BLaER1 treated with 17β-estradiol and CSF1 and Interleukin-3, amounts not matched to agents 10 nM and 100 nM (cell line): ENCODE measurements around the gene SARM1.
A peak's percentile ranks its signal among the peaks of the same experiment; 100 is the strongest.

Experiments used
- H3K27ac ChIP-seq, 11 experiments: shearing (Covaris generic); formaldehyde crosslinking; 2 replicates each; pipeline ENCODE4 v1.8.1; 2022
- H3K27me3 ChIP-seq, 11 experiments: shearing (Covaris generic); formaldehyde crosslinking; 2 replicates each; pipeline ENCODE4 v1.8.1; 2022
- H3K36me3 ChIP-seq, 11 experiments: shearing (Covaris generic); formaldehyde crosslinking; 2 replicates each; pipeline ENCODE4 v1.8.1; 2022
- H3K4me1 ChIP-seq, 10 experiments: shearing (Covaris generic); formaldehyde crosslinking; 2 replicates each; pipeline ENCODE4 v1.8.1; 2022
- H3K4me2 ChIP-seq, 11 experiments: shearing (Covaris generic); formaldehyde crosslinking; 2 replicates each; pipeline ENCODE4 v1.8.1; 2022
- H3K4me3 ChIP-seq, 10 experiments: shearing (Covaris generic); formaldehyde crosslinking; 2 replicates each; pipeline ENCODE4 v1.8.1; 2022
- H3K9ac ChIP-seq, 11 experiments: shearing (Covaris generic); formaldehyde crosslinking; 2 replicates each; pipeline ENCODE4 v1.8.1; 2022
- H3K9me3 ChIP-seq, 11 experiments: shearing (Covaris generic); formaldehyde crosslinking; replicated peaks in 1 of 11; 2 replicates each; pipeline ENCODE4 v1.8.1; 2022
- H4K20me1 ChIP-seq, 11 experiments: shearing (Covaris generic); formaldehyde crosslinking; 2 replicates each; pipeline ENCODE4 v1.8.1; 2022
- Cebpa-rat ChIP-seq, 11 experiments: shearing (Covaris generic); IDR thresholded peaks; 2 replicates each; pipeline ENCODE4 v1.8.1; 2022

Gene SARM1

DNA sequence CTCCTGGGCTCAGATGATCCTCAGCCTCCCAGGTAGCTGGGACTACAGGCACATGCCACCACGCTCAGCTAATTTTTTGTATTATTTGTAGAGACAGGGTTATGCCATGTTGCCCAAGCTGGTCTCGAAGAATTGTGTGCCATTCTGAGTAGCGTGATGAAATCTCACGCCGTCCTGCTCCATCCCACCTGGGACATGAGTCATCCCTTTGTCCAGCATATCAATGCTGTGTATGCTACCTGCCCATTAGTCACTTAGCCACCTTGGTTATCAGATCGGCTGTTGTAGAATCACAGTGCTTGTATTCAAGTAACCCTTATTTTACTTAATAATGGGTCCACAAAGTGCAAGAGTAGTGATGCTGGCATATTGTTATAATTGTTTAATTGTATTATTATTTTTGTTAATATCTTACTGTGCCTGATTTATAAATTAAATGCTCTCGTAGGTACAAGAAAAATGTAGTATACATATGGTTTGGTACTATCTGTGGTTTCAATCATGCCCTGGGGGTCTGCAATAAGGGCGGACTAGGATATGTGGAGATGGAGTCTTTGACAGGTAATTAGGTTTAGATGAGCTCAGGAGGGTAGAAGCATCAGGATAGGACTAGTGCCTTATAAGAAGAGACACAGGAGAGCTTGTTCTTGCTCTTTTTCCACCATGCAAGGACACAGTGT, 75.4 kb downstream of the SARM1 start:
- H3K27me3 ChIP-seq, result no peaks in the 10 kb centered on the region
- no peak for TF ChIP-seq Cebpa-rat (IDR thresholded peaks at IDR 0.05)
- no peaks in the 10 kb centered on the region for H3K36me3 ChIP-seq
- no peak overlapping the region for H3K27ac ChIP-seq
- peaks cover 0 to 13% (median 2%) of the 10 kb centered on the region in 10 experiments; a peak in 8 of 20 replicates for H3K4me1 ChIP-seq
- no peak overlapping the region for H3K9ac ChIP-seq
- peaks cover 0 to 30% (median 19%) of the 10 kb centered on the region in 11 experiments; a peak in 17 of 22 replicates for H3K9me3 ChIP-seq
- H3K4me2 ChIP-seq, result no peak overlapping the region
- H3K4me3 ChIP-seq, result no peak overlapping the region
- H4K20me1 ChIP-seq, result no peaks in the 10 kb centered on the region

DNA sequence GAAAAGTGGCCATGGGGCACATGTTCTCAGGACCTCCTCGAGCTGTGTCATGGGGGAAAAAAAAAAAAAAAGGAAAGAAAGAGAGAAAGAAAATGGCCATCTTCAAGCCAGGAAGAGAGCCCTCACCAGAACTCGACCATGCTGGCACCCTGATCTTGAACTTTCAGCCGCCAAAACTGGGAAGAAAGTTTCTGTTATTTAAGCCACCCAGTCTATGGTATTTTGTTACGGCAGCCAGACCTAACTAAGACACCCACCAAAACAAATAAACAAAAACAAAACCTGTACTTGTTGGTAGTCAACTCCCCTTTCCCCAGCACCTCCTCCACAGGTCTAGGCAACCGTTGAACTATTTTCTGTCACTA, 75.9 kb downstream of the SARM1 start:
- H3K4me3 ChIP-seq, result no peak overlapping the region
- no peak for TF ChIP-seq Cebpa-rat (IDR thresholded peaks at IDR 0.05)
- H3K9me3 ChIP-seq, result peaks cover 0 to 35% (median 19%) of the 10 kb centered on the region in 11 experiments; a peak in 17 of 22 replicates
- H3K9ac ChIP-seq, result no peak overlapping the region
- H3K4me2 ChIP-seq, result no peak overlapping the region
- H3K27ac ChIP-seq, result no peak overlapping the region
- H3K4me1 ChIP-seq, result peaks cover 0 to 13% (median 2%) of the 10 kb centered on the region in 10 experiments; a peak in 8 of 20 replicates
- no peaks in the 10 kb centered on the region for H4K20me1 ChIP-seq
- no peaks in the 10 kb centered on the region for H3K27me3 ChIP-seq
- H3K36me3 ChIP-seq, result no peaks in the 10 kb centered on the region

DNA sequence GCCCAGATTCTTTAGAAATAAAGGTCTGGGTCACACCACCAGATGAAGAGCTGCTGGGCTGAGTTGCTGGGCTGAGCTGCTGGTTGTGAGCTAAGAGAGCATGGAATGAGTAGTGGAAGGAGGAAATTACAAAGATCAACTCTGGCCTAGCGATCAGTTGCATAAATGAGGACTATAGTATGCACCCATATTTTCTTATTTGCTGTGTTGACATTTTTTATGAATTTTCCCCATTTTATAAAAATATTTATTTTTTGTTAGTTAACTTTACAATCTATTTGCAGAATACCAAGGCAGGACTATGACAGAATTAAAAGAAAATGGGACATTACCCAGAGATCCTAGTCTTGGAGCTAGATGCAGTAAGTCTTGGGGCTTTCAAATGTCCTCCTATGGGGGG, 78.4 kb downstream of the SARM1 start:
- no peaks in the 10 kb centered on the region for H3K27me3 ChIP-seq
- H3K4me2 ChIP-seq, result peak overlapping the region in 1 of 11 experiments; percentile 10; a peak in 2 of 22 replicates
- H4K20me1 ChIP-seq, result no peaks in the 10 kb centered on the region
- H3K4me3 ChIP-seq, result no peak overlapping the region
- peaks cover 0 to 13% (median 2%) of the 10 kb centered on the region in 10 experiments; a peak in 8 of 20 replicates for H3K4me1 ChIP-seq
- H3K27ac ChIP-seq, result no peak overlapping the region
- H3K9ac ChIP-seq, result no peak overlapping the region
- peaks cover 0 to 30% (median 16%) of the 10 kb centered on the region in 11 experiments; a peak in 17 of 22 replicates for H3K9me3 ChIP-seq
- no peaks in the 10 kb centered on the region for H3K36me3 ChIP-seq
- no peak for TF ChIP-seq Cebpa-rat (IDR thresholded peaks at IDR 0.05)
